ENCODE results near the gene FBXO31. TPM values are rescaled to one million over a fixed set of nuclear protein-coding genes. Genes with fewer than 3 reads are reported as not detected.

FBXO31 gene
- total and polyA plus RNA-seq, 2 experiments from 2014 or later: 16.5 to 28.9 TPM

- Histone ChIP-seq H3K4me3 (no peak overlapping the region), H3K9me2 (replicated peaks; ENCODE audit: insufficient read depth) (no peaks in the 10 kb centered on the region), H3K9me3 (ENCODE audit: low read depth) (no peaks in the 10 kb centered on the region), H3K4me2 (no peak overlapping the region), H2AFZ (no peak overlapping the region), H3K4me1 (ENCODE audit: insufficient read depth) (no peaks in the 10 kb centered on the region), H3K36me3 (replicated peaks; ENCODE audit: insufficient read depth, low read depth) (no peaks in the 10 kb centered on the region), H4K20me1 (ENCODE audit: insufficient read depth, poor library complexity, severe bottlenecking) (no peaks in the 10 kb centered on the region), H3K27ac (no peak overlapping the region), H3K27me3 (no peaks in the 10 kb centered on the region), H3K79me2 (no peaks in the 10 kb centered on the region)
- DNase-seq (ENCODE audit: low spot score): no peak
- TF ChIP-seq CTCF (IDR thresholded peaks at IDR 0.05; ENCODE audit: poor library complexity) (no peak), EZH2phosphoT487 (IDR thresholded peaks at IDR 0.05; ENCODE audit: low read depth, severe bottlenecking, unreplicated experiment) (no peak), EZH2 (IDR thresholded peaks at IDR 0.05; ENCODE audit: borderline replicate concordance) (no peak)
- WGBS (ENCODE audit: low lambda C conversion rate, missing lambda C conversion rate): 84% methylated on average over 18 of the region's 18 CpGs
Observed at GRCh38 chr16:87279094-87279658, 104.4 kb downstream of the FBXO31 start.

- Histone ChIP-seq H3K36me3 (replicated peaks; ENCODE audit: insufficient read depth, low read depth) (no peaks in the 10 kb centered on the region), H2AFZ (no peak overlapping the region), H3K4me1 (ENCODE audit: insufficient read depth) (no peaks in the 10 kb centered on the region), H4K20me1 (ENCODE audit: insufficient read depth, poor library complexity, severe bottlenecking) (no peaks in the 10 kb centered on the region), H3K79me2 (no peaks in the 10 kb centered on the region), H3K4me3 (no peak overlapping the region), H3K27me3 (no peaks in the 10 kb centered on the region), H3K9me2 (replicated peaks; ENCODE audit: insufficient read depth) (no peaks in the 10 kb centered on the region), H3K4me2 (no peak overlapping the region), H3K9me3 (ENCODE audit: low read depth) (no peaks in the 10 kb centered on the region), H3K27ac (no peak overlapping the region)
- 54% methylated on average over 38 of the region's 38 CpGs for WGBS (ENCODE audit: low lambda C conversion rate, missing lambda C conversion rate)
- TF ChIP-seq CTCF (IDR thresholded peaks at IDR 0.05; ENCODE audit: poor library complexity): peak; percentile 91
- no peak for TF ChIP-seq EZH2phosphoT487 (IDR thresholded peaks at IDR 0.05; ENCODE audit: low read depth, severe bottlenecking, unreplicated experiment)
- DNase-seq (ENCODE audit: low spot score): peak; percentile 87
Observed at GRCh38 chr16:87278191-87279093, 105.1 kb downstream of the FBXO31 start.

Other genes with a start within 250 kb of the FBXO31 start
- 3.9 and 4.7 TPM in 2 replicates for gene C16orf95, start 66.4 kb downstream of the FBXO31 start, total RNA-seq
- gene C16orf95, start 66.4 kb downstream of the FBXO31 start, polyA plus RNA-seq: 6.6 and 10.6 TPM in 2 replicates
- 73.3 and 76.4 TPM in 2 replicates for gene MAP1LC3B, start 8.6 kb upstream of the FBXO31 start, total RNA-seq
- 125 and 134 TPM in 2 replicates for gene MAP1LC3B, start 8.6 kb upstream of the FBXO31 start, polyA plus RNA-seq
- gene ZCCHC14, start 109.2 kb upstream of the FBXO31 start, total RNA-seq: 12.6 and 14.5 TPM in 2 replicates
- 4.3 and 5.8 TPM in 2 replicates for gene ZCCHC14, start 109.2 kb upstream of the FBXO31 start, polyA plus RNA-seq
- 2.3 and 4.8 TPM in 2 replicates for gene JPH3, start 218.7 kb upstream of the FBXO31 start, total RNA-seq
- 1.8 and 2.5 TPM in 2 replicates for gene JPH3, start 218.7 kb upstream of the FBXO31 start, polyA plus RNA-seq